HG02938 (cell line): ENCODE measurements around the gene RXRA.

Experiments used
- ATAC-seq: cut with Tn5 transposase; IDR thresholded peaks from one replicate; pipeline ENCODE4 v1.9.1; 2021; ENCODE audit warnings: mild to moderate bottlenecking, moderate library complexity; ENCODE audit not compliant: unreplicated experiment

Gene RXRA

DNA sequence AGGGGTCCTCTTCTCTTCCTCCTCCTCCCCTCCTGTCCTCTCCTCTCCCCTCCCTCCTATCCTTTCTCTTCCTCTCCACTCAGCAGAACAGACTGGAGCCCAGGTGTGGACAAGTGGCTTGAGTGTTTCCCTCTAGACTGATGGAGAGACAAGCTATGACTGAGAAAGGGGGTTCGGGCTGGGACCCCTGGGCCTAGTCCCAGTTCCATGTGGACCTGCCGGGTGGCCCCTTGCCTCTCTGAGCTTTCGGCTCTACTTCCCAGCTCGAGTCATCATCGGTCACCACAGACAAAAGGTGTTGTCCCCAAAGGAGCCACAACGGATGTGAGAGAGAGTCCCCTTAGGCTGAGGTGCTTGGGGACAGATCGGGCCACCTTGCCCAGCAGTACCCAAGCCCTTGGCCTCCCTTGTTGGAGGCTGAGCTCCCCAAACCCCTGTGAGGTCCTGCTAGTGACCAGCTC is 3.4 kb upstream of the RXRA start:
- ATAC-seq: no peak

GRCh38 chr9:134323741-134324358 is 2.4 kb upstream of the RXRA start:
- ATAC-seq: no peak

DNA sequence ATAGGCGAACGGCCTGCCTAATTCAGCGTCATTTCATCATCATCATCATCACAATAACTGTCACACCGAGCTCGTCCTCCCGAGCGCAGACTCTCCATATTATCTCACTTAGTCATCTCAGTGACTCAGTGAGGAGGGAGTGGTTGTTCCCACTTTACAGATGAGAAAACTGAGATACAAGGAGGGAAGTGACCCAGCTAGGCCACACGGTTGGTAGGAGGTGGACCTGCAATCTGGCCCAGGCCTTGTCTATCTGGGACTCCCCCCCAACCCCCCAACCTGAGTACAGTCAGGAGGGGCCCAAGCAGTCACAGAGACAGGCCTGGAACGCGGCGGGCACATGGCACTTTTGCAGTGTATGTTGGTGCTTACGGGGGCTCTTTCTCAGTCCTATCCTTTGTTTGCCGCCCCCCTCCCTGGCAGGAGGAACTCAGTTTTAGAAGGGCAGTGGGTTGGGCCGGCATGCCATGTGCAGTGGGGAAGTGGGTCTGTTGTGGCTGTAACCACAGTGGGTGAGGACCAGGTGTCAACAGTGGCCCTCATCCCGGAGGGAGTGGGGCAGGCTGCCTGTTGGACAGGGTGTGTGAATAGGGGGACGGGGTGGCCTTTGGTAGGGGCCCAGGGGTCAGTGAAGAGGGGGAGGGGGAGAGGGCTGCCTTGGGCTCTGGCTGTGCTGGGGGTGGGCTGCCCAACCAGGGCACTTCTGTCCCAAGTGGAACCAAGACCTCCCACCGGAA is 1.7 kb upstream of the RXRA start:
- ATAC-seq: no peak

DNA sequence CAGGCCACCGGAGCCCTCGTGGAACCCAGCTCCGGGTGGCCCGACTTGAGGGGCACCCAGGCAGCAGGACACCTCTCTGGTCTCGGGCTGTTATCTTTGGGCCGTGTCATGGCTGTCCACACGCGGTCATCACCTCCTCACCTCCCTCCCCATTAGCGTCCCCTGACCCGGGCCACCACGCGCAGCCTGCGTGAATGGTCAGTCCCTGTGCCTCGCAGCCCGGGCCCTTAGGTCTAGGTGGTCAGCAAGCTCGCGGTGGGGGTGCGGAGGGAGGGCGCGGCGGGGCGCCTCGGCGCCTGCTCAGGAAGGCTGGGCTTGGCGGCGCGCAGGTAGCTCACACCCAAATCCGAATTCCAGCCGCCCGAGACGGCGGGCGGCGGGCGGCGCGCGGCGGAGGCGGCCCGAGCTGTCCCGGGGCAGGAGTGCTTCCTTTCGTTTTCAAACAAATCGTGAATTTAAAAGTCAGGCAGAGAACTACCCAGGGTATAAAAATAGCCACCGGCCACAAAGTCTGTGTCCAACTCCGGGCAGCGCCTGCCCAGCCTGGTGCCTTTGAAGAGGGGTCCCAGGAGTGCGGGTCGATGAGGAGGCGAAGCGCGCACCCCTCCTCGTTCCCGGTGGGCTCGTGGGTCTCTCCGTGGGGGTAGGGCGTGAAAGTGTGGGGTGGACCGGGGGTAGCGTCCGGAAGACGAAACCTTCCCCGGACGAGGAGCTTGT is 1.0 kb upstream of the RXRA start:
- no peak for ATAC-seq

DNA sequence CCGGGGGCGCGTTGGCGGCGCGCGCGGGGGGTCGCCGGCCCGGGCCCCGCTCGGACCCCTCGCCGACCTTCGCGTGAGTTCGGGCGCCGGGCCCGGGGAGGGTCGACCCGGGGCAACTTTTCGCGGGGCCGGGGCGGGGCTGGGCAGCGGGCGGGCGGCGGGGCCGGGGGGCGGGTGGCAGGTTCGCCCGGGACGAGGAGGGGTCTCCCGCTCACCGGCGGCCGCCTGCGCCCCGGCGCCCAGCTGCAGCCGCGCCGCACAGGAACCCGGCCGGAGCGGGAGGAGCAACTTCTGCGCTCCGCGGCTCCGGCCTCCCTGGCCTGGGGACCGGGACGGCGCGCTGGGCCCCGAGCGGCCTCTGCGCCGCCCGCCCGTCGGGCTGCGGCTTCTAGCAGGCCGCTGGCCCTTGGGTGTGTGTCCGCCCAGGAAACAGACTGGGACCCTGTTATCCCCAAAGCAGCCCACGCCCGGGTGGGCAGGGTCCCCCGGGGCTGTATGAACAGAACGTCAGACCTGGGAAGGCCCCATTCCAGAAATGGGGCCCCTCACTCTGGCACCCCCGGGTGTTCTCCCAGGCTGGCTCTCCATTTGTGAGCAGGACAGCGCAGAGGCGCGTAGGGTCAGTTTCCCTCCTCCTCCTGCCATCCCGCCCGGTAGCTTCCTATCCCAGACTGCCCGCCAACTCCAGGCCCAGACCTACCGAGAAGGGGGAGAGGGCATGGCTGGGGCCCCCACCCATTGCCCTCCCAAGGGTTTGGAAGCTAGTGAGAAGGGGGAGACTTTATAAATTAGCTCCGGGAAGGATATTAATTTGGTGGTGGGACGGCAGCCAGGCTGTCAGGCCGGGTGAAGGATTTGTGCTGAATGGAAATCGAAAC is 708 bp downstream of the RXRA start:
- ATAC-seq: no peak

DNA sequence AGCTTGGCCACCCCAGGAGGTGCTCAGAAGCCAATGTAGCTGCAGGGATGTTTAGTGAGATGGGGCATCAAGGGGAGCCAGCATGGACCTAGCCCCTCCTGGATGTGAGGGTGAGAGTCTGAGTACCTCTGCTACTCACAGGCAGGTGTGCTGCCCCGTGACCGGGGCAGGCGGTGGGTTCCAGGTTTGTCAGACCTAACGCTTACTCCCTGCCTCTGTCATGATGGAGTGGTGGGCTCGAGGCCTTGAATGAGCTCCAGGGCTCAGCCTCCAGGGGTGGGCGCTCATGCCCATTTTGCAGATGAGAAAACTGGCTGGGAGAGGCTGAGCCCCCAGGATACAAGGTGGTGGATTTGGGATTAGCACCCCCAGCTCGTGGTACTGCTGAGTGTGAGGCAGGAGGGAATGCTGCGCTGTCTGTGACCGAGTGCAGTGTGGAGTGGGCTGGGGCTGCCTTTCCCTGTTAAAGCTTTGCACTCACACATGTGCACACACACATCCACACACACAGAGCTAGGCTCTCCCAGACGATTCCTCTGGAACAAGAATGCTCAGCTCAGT is 1.5 kb downstream of the RXRA start:
- ATAC-seq: no peak

- no peak for ATAC-seq
Observed at GRCh38 chr9:134328341-134328840, 2.1 kb downstream of the RXRA start.

- no peak for ATAC-seq
Observed at GRCh38 chr9:134328841-134329575, 2.8 kb downstream of the RXRA start.

DNA sequence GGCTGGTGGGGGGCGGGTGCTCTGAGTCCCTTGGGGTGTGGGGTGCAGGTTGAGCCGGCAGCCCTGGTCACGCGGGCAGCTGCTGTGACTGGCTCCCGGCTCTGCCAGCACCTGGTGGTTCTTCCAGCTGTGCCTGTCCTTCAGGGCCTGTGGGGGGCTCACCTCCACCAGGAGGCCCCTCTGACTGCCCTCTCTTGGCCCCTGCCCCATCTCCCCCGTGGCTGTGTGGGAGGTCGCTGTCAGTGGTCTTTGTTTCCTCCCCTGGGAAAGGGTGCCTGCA is 3.3 kb downstream of the RXRA start:
- no peak for ATAC-seq

DNA sequence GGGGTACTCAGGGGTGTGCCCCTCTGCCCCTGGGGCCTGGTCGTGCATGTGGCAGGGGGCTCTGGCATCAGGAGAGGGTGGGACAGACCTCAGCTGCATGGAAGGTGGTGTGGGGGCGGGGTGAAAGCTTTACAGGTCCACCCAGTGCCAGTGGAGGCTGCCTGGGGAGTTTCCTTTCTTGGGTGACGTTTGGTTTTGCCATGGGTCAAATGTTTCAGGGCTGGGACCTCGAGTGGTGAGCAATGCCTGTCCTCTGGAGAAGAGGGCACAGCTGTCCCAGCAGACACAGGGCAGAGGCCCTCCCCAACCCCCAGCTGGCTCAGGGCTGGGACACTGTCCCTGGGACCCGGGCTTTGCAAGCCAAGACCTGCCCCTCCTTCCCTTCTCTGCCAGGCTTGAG is 3.6 kb downstream of the RXRA start:
- no peak for ATAC-seq

GRCh38 chr9:134330590-134330989 is 4.3 kb downstream of the RXRA start:
- no peak for ATAC-seq

DNA sequence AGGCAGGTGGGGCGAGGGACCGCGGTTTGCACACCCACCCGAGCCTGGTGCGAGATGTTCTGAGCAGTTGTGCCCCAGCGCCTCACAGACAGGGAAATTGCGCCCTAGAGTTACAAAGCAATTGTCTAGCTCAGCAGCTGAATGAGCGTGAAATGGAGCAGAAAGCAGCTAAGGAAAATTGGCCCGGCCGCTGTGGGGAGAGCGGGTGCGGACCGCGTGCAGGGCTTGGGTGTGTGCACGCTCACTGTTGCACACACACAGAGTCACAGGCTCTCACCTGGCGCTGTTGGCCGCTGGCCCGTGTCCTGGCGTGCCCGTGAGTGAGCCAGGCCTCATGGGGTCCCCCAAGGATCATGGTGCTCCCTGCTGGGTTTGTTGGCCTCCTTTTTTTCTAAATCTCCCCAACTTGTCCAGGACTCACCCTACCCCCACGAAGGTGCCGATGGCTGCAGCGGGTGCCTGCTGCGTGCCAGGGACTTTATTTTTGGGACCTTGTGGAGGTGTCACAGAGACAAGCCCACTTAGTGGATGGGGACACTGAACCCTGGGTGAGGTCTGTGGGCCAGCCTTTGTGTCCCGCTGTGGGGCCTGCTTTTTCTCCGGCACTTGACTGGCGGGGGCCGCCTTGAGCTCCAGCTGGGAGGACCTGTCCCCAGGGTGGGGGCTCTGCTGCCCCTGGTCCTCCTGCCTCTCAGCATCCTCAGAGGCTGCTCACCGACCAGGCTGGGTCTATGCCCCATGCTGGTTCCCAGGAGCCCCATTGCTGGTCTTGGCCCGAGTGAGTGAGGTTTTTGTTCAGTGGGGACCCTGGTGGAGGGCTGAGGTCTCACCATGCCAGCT is 5.2 kb downstream of the RXRA start:
- no peak for ATAC-seq

- no peak for ATAC-seq
Observed at GRCh38 chr9:134332266-134332665, 6.0 kb downstream of the RXRA start.

GRCh38 chr9:134332841-134333233 is 6.6 kb downstream of the RXRA start:
- ATAC-seq: no peak

GRCh38 chr9:134333234-134333873 is 7.1 kb downstream of the RXRA start:
- no peak for ATAC-seq

DNA sequence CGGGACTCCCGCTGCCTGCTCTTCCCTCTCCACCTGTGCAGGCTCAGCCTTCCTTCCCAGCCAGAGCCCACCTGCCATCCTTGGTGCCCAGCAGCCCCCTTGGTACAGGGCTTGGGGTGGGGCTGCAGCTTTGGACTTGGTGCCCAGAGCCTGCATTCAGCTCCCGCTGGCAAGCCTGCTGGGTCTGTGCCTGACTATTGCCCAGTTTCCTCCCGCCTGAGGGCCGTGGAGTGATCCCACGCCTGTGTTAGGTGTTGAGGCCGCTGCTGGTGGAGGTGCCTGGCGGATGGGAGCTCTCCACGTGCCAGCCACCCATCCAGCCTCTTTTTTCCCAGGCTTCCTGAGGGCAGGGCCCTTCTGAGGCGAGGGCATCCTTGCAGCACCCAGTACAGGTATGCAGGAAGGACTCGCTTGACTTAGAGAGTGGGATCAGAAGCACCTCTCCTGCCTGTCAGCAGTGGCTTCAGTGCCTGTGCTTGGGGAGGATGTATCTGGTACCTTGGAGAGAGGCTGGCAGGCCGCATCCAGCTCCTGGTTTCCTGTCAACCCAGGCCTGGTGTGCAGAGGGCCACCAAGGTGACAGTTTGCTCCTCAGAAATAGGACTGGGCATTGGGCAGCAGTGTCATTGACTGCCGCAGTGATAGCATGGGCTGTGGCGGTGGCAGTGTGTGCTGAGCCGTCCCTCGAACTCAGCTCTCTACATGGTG is 7.8 kb downstream of the RXRA start:
- ATAC-seq: no peak

DNA sequence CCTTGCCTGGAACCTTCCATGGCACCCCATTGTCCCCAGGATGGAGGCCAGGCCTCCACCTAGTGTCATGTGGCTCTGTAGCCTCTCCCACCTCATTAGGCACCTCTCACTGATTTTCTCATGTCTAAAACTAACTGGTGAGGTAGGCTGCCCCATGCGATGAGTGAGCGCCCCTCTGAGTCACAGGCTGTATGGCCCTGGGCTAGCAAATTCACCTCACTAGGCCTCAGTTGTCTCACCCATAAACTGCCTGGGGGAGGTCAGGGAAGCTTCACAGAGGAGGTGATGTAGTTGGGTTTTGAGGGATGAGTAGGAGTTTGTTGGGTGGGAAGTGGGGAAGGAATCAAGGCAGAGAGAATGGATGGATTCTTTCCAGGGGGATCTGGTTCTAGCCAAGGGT is 8.8 kb downstream of the RXRA start:
- no peak for ATAC-seq
